Activated CD8-positive, alpha-beta memory T cell treated with anti-CD3 and anti-CD28 coated beads, Interleukin-2, amount 50 U/mL, for 1 hour (primary cell): ENCODE measurements around the gene CHST10.
"Not testable (repeated sequence)": the region's sequence is repeated elsewhere in the genome, so short reads cannot be mapped to it uniquely, and the experiment has no call there.

Source experiments
- DNase-seq: peaks from one replicate; pipeline ENCODE4 v3.0.0-alpha.2; 2020; ENCODE audit errors: extremely low read depth

CHST10 gene

GRCh38 chr2:100416935-100417710, at the start of gene CHST10:
TSS of gene CHST10 (minus strand) at chr2:100417668. CDS start at chr2:100406675, 10,993 bp downstream.
- DNase-seq, result no peak

GRCh38 chr2:100460904-100461530, 43.5 kb upstream of the CHST10 start:
- no peak for DNase-seq

- not testable (repeated sequence) for DNase-seq
Measured at GRCh38 chr2:100456357-100456756, 38.9 kb upstream of the CHST10 start.

- no peak for DNase-seq
Measured at GRCh38 chr2:100453853-100454252, 36.4 kb upstream of the CHST10 start.

- DNase-seq, result no peak
Measured at GRCh38 chr2:100451734-100452133, 34.3 kb upstream of the CHST10 start.

- DNase-seq, result no peak
Measured at GRCh38 chr2:100451092-100451491, 33.6 kb upstream of the CHST10 start.

- DNase-seq, result no peak
Measured at GRCh38 chr2:100446696-100447095, 29.2 kb upstream of the CHST10 start.

- DNase-seq, result no peak
Measured at GRCh38 chr2:100437751-100438150, 20.3 kb upstream of the CHST10 start.

- DNase-seq, result no peak
Measured at GRCh38 chr2:100429726-100430125, 12.3 kb upstream of the CHST10 start.

- peak; percentile 25 for DNase-seq
Measured at GRCh38 chr2:100427627-100428258, 10.3 kb upstream of the CHST10 start.

GRCh38 chr2:100427111-100427510, 9.6 kb upstream of the CHST10 start:
- DNase-seq, result no peak

GRCh38 chr2:100426384-100426720, 8.9 kb upstream of the CHST10 start:
- DNase-seq, result no peak

GRCh38 chr2:100425573-100426383, 8.3 kb upstream of the CHST10 start:
- no peak for DNase-seq

GRCh38 chr2:100425107-100425506, 7.6 kb upstream of the CHST10 start:
- DNase-seq, result no peak

GRCh38 chr2:100424277-100424875, 6.9 kb upstream of the CHST10 start:
- no peak for DNase-seq

- no peak for DNase-seq
Measured at GRCh38 chr2:100423631-100424030, 6.2 kb upstream of the CHST10 start.

- DNase-seq, result no peak
Measured at GRCh38 chr2:100422320-100423055, 5.0 kb upstream of the CHST10 start.

- DNase-seq, result no peak
Measured at GRCh38 chr2:100419915-100420314, 2.4 kb upstream of the CHST10 start.

- no peak for DNase-seq
Measured at GRCh38 chr2:100418406-100418962, 1.0 kb upstream of the CHST10 start.

GRCh38 chr2:100417711-100418124, 250 bp upstream of the CHST10 start:
- DNase-seq, result no peak
